GM19452 (cell line): ENCODE measurements around the gene SYNC.
"Not testable (repeated sequence)": the region's sequence is repeated elsewhere in the genome, so short reads cannot be mapped to it uniquely, and the experiment has no call there.

ENCODE experiments used
- ATAC-seq: cut with Tn5 transposase; IDR thresholded peaks from one replicate; pipeline ENCODE4 v1.9.1; 2021; ENCODE audit not compliant: unreplicated experiment

Gene SYNC

DNA sequence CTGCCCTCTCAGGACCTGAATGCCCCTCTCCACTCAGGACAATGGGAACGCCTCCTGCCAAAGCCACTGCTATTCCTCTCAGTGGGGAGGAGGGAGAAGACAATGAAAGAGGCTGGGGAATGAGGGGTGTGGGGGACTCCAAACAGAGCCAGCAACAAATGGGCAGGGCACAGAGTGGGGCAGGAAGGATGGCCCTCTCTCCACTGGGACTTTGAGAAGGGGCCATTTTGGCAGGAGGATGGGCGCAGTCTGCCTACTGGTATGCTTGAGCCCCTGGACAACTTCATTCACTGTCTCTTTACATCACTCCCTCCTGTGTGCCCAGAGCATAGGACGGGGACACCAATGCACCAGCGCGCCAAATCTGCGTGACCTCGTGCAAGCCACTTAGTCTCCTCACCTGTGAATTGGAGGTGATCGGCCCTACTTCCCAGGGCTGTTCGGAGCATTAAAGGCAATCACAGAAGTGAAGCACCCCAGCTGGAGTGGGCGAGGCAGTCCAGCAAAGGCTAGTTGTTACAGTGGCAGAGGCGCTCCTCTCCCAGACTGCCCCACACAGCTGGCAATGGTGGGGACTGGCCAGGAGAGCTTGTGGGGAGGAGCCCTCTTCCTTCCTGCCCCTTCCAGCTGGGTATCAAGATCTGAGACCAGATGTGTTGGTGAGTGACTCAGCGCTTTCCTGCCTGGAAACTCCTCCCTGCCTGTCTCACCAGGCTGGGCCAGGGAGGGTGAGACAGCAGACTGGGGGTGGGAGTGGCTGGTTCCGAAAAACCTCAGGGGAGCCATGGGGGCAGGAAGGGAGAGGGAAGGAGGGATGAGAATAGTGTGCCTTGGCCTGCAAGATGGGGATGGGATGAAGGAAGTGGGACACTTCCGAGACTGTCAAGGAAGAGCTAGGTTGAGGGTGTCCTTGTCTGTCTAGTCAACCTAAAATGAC is 22.4 kb upstream of the SYNC start:
- no peak for ATAC-seq

DNA sequence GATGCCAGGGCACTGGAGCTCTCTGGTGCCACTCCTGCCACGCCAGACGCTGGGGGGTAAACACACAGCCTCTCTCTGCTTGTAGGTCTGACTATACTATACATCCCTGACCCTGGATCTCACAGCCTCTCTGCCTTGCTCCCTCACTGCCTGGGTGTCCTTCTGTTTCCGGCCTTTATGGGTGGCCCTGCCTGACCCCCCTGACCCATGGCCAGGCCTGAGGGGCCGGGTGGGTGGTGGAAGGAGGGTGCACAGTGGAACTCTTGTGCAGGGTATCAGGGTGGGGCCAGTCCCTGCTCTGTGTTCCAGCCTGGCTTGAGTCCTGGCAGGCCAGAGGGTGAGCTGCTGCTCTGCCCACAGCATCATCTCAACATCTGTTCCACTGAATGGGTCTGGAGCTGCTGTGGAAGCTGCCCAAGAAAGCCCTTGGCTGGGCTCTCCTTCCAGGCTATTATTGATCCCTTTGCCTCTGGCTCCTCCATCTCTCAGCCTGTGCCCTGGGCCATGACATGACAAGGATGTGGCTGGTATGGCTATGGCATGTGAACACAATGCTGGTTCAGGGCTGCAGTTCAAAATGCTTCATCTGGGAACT is 17.2 kb upstream of the SYNC start:
- no peak for ATAC-seq

DNA sequence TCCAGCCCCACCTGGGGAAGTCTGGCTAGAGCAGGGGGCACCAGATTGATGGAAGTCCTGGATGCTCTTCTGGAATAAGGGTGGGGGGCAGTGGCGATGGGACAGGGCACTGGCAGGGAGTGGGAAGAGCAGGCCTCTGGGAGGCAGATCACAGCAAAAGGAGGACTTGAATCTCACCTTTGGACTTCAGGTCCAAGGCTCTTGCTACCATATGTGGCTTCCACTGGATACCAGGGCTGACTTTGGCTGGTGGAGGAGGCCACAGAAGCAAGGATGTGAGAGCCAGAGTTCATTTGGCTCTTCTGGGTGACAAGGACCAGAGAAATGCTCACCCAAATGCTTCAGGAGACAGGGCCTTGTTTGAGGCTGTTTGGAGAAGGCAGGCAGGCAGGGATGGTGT is 16.0 kb upstream of the SYNC start:
- ATAC-seq: no peak

DNA sequence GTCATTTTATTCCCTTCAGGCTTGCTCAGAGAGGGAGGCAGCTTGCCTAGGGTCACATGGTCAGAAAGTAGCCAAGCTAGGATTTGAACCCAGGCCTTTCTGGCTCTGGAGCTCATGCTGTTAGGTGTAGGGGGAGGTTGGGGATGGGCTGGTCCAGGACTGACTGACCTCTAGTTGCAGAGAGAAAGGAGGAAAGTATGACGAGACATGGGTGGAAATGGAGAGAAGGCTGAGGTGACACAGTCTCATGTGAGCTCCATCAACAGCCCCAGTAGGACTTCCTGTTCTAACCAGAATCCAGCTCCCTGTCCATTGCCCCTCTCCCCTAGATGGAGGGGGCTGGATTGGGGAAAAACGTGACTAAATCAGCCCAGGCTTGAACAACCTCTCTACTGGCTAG is 15.5 kb upstream of the SYNC start:
- no peak for ATAC-seq

DNA sequence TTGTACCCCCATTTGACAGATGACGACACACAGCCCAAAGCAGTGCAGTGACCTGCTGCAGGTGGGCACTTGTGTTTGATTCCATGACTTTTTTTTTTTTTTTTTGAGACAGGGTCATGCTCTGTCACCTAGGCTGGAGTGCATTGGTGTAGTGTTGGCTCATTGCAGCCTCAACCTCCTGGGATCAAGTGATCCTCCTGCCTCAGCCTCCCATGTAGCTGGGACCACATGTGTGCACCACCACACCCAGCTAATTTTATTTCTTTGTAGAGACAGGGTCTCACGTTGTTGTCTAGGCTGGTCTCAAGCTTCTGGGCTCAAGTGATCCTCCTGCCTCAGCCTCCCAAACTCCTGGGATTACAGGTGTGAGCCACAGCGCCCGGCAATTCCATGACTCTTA is 14.9 kb upstream of the SYNC start:
- ATAC-seq: no peak

DNA sequence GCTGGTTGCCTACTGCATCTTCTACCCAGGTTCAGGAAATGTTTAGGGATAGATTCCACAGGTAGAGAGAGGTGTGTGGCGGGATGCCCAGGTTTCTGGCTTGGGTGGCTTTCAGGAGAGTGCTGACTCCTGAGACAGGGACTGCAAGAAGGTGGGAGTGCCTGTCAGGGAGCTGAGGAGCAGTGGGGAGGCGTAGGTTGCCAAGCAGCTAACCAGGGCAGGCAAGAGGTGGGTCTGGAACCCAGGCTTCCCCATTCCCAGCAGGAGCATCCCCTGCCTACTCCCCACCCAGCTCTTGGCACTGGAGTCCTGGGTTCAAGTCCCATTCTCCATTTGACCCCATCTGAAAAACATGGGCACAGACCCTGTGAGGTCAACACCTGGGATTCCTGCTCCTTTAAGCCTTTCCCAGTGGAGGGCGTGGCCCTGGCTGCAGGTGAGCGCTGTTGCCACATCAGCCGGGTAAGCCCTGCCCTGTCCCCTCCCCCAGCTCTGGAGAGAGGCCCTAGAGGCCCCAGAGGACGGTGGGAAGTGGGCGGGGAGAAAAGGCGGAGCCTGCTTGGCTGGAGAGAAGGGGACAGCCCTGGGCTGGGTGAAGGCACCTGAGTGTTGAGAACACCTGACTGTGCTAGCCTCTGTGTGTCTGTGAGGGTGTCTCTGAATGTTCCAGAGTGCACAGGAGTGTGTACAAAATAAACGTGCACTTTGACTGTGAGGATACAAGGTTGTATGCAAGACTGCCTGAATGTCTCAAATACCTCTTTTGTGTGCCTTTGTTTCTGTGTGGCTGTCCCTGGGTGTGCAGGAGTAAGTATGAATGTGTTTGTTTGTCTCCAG is 14.0 kb upstream of the SYNC start:
- no peak for ATAC-seq

DNA sequence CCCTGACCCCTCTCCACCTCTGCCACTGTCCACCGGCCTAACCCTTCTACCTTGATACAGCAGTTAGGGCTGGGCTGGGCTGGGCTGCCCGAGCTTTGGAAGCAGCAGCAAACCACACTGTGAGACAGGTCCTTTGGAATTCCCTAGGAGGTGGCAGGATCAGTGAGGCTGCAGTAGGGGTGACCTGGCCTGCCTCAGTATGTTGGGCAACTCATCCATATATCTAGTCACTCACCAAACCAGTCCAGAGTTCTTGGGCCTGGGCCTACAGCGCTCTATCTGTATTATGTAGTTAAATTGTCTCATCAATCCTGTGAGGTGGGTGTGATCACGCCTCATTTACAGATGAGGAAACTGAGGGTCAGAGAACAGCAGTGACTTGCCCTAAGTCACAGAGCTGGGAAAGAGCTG is 13.3 kb upstream of the SYNC start:
- no peak for ATAC-seq

DNA sequence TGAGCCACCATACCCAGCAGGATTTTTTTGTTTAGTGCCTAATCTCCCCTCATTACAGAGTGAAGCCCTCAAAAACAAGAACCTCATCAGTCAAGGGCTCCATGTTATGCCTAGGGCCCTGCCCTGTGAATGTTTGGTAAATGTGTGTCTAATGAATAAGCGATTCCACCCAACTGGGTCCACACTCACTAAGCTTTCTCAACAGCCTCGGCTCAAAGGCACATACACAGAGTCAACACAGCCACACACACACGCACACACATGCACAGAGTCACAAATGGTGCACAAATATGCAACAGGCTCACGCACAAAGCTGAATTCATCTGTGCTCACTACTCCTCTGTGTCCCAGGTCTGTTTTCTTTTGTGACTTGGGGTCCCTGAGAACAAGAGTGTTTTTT is 11.7 kb upstream of the SYNC start:
- ATAC-seq: no peak

DNA sequence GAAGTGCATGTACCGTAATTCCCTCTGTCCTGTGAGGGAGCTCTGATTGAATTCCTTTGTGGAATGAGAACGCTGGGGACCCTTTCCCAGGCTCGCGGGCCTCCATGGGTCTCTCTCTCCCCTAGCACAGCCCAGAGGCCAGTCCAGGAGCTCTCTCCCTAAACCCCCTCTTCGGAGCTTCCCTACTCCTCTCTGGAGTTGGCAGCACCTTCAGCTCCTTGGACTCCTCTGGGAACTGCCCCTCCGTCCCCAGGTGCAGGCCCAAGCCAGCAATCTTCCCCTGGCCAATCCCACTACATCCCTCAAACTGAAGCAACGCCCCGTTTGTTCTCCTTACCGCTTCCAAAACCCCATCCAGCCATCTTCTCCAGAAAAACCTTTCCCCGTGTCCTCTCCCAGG is 10.5 kb upstream of the SYNC start:
- ATAC-seq: no peak

DNA sequence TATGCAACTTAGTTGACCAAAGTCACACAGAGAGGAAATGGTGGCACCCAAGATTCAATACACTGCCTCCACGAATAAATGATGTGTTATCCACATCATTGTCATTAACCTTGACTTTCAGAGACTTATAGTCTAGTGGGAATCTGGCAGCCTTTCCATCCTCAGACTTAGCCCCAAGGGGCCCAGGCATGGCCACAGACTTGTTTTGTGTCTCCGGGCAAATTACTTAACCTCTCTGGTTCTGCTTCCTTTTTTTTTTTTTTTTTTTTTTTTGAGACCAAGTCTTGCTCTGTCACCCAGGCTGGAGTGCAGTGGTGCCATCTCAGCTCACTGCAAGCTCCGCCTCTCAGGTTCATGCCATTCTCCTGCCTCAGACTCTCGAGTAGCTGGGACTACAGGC is 8.7 kb upstream of the SYNC start:
- not testable (repeated sequence) for ATAC-seq

DNA sequence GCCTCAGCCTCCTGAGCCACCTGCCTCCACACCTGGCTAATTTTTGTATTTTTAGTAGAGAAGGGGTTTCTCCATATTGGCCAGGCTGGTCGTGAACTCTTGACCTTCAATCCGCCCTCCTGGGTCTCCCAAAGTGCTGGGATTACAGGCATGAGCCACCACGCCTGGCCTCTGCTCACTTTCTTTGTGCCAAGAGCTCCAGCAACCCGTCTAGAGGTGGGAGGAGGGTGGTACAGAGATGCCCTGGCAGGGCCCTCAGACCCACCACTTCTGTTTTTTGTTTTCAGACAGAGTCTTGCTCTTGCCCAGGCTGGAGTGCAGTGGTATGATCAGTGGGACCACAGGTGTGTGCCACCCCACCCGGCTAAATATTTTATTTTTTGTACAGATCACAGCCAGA is 6.9 kb upstream of the SYNC start:
- no peak for ATAC-seq

DNA sequence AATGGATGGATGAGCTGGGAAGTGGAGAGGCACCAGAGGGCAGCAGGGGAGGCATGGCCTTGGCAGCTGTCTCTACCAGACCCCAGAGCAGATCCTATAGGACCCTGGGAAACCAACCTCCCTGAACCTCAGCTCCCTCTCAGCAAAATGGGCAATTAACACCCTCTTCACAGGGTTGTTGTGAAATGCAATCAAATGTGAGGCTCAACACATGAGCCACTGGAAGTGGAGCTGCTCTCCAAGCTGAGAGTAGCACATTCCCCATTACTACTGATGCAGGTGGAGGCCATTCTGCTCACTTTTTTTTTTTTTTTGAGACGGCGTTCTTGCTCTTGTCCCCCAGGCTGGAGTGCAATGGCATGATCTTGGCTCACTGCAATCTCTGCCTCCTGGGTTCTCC is 6.5 kb upstream of the SYNC start:
- no peak for ATAC-seq

DNA sequence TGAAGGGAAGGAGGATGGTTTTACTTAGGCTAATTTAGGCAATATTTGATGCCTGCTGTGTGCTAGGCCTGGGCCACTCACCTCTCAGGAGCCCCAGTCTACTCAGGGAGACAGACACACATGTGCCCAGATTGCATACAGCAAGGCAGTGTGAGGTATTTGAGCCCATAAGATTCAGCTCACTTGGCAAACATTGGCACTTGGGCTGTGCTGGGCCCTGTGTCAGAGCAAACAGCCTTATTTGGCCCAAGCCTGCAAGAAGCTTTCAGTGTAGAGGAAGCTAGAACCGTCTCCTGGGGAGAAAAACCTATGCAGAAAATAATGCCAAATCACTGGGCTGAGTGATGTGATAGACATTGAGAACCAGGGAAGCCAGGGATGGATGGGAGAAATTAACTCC is 3.9 kb upstream of the SYNC start:
- no peak for ATAC-seq

DNA sequence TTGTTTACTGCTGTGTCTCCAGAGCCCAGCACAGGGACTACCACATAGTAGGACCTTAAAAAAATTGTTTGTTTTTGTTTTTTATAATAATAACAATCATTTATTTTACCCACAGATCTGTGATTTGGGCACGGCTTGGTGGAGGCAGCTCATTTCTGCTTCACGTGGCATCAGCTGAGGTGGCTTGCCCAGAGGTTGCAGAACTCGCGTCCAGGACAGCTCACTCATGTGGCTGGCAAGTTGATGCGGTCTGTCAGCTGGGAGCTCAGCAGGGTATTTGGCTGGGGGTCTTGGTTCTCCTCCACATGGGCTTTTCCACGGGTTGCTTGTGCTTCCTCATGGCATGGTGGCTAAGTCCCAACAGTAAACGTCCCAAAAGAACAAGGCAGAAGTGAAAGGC is 2.9 kb upstream of the SYNC start:
- no peak for ATAC-seq

DNA sequence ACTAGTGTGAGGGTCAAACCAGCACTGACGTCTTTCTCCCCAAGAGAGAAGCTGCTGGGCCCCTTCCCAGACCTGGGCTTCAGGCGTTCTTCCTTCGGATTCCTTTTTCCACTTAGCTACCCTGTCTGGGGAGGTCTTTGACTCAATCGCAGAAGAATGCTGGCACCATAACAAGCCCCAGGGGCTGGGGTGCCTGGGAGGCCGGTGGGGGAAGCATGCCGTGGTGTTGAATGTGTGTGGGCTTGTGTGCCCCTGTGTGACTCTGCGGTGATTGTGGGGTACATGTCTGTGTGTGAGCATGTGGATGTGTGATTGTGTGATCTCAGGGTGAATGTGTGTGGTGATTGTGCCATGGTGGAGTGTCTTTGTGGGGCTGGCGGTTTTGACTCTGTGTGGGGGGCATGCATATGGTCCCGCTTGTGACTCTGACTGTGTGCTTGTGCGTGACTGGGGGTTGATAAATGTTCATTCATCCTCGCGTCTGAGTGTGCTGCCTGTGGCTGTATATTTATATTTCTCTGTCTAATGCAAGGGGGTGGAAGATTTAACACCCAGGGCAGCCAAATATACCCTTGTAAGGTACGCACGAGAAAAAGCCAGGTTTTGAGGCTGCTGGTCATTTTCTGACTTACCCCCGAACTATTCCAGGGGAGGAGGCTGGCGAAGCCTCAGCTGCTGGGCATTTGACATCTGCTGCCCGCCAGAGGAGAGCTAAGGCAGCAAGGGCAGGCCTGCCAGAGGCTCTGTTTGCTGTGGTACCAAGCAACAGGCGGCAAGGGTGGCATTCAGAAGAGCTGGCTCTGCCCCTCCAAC is 1.1 kb upstream of the SYNC start:
- ATAC-seq: no peak

DNA sequence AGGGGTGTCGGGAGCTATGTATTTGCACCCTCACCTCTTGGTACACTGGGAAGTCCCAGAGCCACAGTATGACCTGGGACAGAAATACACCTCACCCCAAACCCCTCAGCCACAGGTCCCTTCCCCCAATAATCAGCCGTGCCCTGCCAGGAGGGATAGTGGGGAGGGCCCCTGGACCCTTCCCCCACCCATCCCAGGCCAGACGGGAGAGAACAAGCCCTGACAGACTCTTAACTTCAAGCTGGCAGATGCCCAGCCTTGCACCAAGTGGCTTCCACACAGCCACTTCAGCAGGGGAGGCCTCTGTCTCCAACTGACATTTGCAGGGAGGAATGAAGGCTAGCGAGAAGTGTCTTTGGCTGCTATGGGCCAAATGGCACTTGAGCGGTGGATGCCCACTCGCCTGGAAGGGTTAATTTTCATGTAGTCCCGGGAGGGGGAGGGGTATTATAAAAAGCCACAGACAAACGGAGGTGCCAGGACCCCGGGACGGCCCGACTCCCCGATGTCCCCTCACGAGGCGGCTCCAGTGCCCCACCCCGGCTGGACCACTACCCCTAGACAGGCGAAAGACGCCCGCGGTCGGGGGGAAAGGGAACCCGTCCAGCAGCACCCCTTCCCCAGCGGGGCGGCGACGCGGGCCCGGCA is 495 bp downstream of the SYNC start:
- ATAC-seq: no peak

DNA sequence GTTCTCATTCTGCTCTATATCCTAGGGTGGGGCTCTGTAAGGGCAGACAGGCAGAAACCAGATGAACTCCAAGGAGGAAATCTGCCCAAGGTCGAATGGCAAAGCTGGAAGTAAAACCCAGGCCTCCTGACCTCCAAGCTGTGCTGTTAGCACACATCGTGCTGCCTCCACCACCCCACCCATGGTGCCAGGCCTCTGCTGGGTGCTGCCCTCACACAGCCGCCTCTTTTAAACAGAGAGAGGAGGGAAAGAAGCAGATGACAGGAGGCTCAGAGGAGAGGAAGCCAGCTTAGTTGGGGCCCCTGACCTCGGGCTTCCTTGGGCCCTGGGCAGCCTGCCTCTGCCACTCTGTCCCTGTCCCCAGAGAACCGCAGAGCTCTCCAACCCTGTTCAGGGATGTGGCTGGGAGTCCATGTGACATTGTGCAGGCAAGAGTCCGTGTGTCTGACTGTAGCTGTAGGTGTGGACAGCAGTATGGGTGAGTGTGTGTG is 1.1 kb downstream of the SYNC start:
- no peak for ATAC-seq

DNA sequence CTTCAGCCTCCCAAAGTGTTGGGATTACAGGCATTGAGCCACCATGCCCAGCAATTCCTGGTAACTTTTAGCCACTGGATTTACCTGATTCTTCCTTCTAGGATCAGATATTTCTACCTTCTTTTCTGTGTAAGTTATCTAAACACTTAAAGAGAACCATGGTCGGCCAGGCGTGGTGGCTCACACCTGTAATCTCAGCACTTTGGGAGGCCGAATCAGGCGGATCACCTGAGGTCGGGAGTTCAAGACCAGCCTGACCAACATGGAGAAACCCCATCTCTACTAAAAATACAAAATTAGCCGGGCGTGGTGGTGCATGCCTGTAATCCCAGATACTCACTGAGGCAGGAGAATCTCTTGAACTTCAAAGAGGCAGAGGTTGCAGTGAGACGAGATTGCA is 5.6 kb downstream of the SYNC start:
- ATAC-seq: not testable (repeated sequence)

DNA sequence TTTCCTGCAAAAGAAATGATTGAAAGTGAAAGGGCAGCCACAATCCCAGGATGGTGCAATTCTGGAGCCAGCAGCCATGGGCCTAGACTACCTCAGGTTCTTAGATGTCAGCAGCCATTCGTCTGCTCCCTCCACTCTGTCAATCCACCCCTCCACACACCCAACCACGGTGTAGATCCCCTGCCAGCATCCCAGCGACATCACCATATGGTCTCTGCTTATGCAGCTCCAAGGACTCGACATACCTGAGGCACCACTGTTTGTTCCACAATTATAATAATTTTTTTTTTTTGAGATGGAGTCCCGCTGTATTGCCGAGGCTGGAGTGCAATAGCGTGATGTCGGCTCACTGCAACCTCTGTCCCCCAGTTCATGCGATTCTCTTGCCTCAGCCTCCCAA is 6.5 kb downstream of the SYNC start:
- no peak for ATAC-seq
